Activated naive CD8-positive, alpha-beta T cell treated with anti-CD3 and anti-CD28 coated beads, Interleukin-2, amount 10 ng/mL, durations not matched to agents 7 days and 5 days (primary cell): ENCODE results near the gene RSPH1. TPM values are rescaled to one million over a fixed set of nuclear protein-coding genes. Genes with fewer than 3 reads are reported as not detected.
A peak's percentile ranks its signal among the peaks of the same experiment; 100 is the strongest.

Source experiments
- ATAC-seq: fragments of 150-1000 bp; cut with Tn5 transposase; one replicate; pipeline ENCODE4 v1.10.0; 2021; ENCODE audit warnings: low read depth, moderate library complexity
- POLR2A ChIA-PET: fragments of 350-600 bp; sonication (Branson Sonifier 250); formaldehyde crosslinking; loops from one replicate; lab custom pipeline; 2021; ENCODE audit warnings: antibody characterized with exemption; lab: Charles Lee
- DNase-seq: peaks from one replicate; pipeline ENCODE4 v3.0.0; 2021
- H3K27ac Mint-ChIP-seq: one replicate; pipeline ENCODE4 v1.8.0; 2022; ENCODE audit warnings: mild to moderate bottlenecking, mixed read lengths
- H3K27me3 Mint-ChIP-seq: one replicate; pipeline ENCODE4 v1.8.0; 2022; ENCODE audit warnings: mild to moderate bottlenecking, moderate library complexity, mixed read lengths
- H3K36me3 Mint-ChIP-seq: one replicate; pipeline ENCODE4 v1.8.0; 2021; ENCODE audit warnings: mild to moderate bottlenecking, mixed read lengths
- H3K4me1 Mint-ChIP-seq: one replicate; pipeline ENCODE4 v1.8.0; 2021; ENCODE audit warnings: mixed read lengths
- H3K4me3 Mint-ChIP-seq: one replicate; pipeline ENCODE4 v1.8.0; 2022; ENCODE audit warnings: mild to moderate bottlenecking, moderate library complexity, mixed read lengths
- H3K9me3 Mint-ChIP-seq: one replicate; pipeline ENCODE4 v1.8.0; 2021; ENCODE audit warnings: mixed read lengths
- total RNA-seq, 2 experiments: library from RNA; stranded (reverse); gene quantifications; one replicate each; pipeline ENCODE4 v1.2.3, GENCODE V29; 2021

The RSPH1 gene
- total RNA-seq, result not detected

GRCh38 chr21:42496120-42496838, at the start of gene RSPH1:
RSPH1 (minus strand) TSS chr21:42496224; CDS start chr21:42496186, 38 bp downstream.
- DNase-seq (peak; percentile 99), ATAC-seq (peak; percentile 97)
- Mint-ChIP-seq H3K9me3 (no peaks in the 10 kb centered on the region), H3K27me3 (peaks cover 6% of the 10 kb centered on the region), H3K4me1 (peaks cover 20% of the 10 kb centered on the region), H3K4me3 (peak within 1 kb of the TSS; percentile 94), H3K36me3 (no peaks in the 10 kb centered on the region), H3K27ac (peak within 1 kb of the TSS; percentile 84)
- POLR2A ChIA-PET, result interaction anchor here (1.1 to 1.4 kb wide), 3 partner anchors 18 to 31 kb away, joined by 3 to 4 read pairs (median 4); partner anchors contain the start of gene SLC37A1

GRCh38 chr21:42545745-42546144, 49.7 kb upstream of the RSPH1 start:
- H3K36me3 Mint-ChIP-seq, result peaks cover 21% of the 10 kb centered on the region
- ATAC-seq, result no peak
- no peak overlapping the region for H3K4me3 Mint-ChIP-seq
- no peak overlapping the region for H3K27ac Mint-ChIP-seq
- H3K4me1 Mint-ChIP-seq, result peaks cover 9% of the 10 kb centered on the region
- no peak for DNase-seq
- POLR2A ChIA-PET, result no interaction called here
- no peaks in the 10 kb centered on the region for H3K9me3 Mint-ChIP-seq
- H3K27me3 Mint-ChIP-seq, result no peaks in the 10 kb centered on the region

- peaks cover 9% of the 10 kb centered on the region for H3K4me1 Mint-ChIP-seq
- H3K36me3 Mint-ChIP-seq, result peaks cover 20% of the 10 kb centered on the region
- H3K4me3 Mint-ChIP-seq, result no peak overlapping the region
- H3K9me3 Mint-ChIP-seq, result no peaks in the 10 kb centered on the region
- POLR2A ChIA-PET, result interaction anchor here (0.9 kb wide), 1 partner anchor 18 kb away, joined by 3 read pairs; no protein-coding TSS in a partner anchor
- DNase-seq (no peak), ATAC-seq (peak; percentile 42)
- no peaks in the 10 kb centered on the region for H3K27me3 Mint-ChIP-seq
- H3K27ac Mint-ChIP-seq, result peak overlapping the region; percentile 45
Measured at GRCh38 chr21:42545317-42545716, 49.3 kb upstream of the RSPH1 start.

- no peak overlapping the region for H3K4me3 Mint-ChIP-seq
- no peaks in the 10 kb centered on the region for H3K9me3 Mint-ChIP-seq
- no peak for DNase-seq
- no peak for ATAC-seq
- POLR2A ChIA-PET, result interaction anchor here (0.9 kb wide), 1 partner anchor 17 kb away, joined by 3 read pairs; no protein-coding TSS in a partner anchor
- H3K4me1 Mint-ChIP-seq, result peaks cover 9% of the 10 kb centered on the region
- peaks cover 17% of the 10 kb centered on the region for H3K36me3 Mint-ChIP-seq
- H3K27ac Mint-ChIP-seq, result peak overlapping the region; percentile 24
- H3K27me3 Mint-ChIP-seq, result no peaks in the 10 kb centered on the region
Measured at GRCh38 chr21:42544544-42544943, 48.5 kb upstream of the RSPH1 start.

GRCh38 chr21:42543106-42543847, 47.3 kb upstream of the RSPH1 start:
- no peak overlapping the region for H3K27ac Mint-ChIP-seq
- H3K36me3 Mint-ChIP-seq, result peaks cover 12% of the 10 kb centered on the region
- no peaks in the 10 kb centered on the region for H3K27me3 Mint-ChIP-seq
- H3K9me3 Mint-ChIP-seq, result no peaks in the 10 kb centered on the region
- H3K4me3 Mint-ChIP-seq, result no peak overlapping the region
- DNase-seq (no peak), ATAC-seq (no peak)
- peaks cover 10% of the 10 kb centered on the region for H3K4me1 Mint-ChIP-seq
- POLR2A ChIA-PET, result no interaction called here

GRCh38 chr21:42542596-42542995, 46.6 kb upstream of the RSPH1 start:
- no peak overlapping the region for H3K4me3 Mint-ChIP-seq
- H3K27ac Mint-ChIP-seq, result no peak overlapping the region
- DNase-seq, result no peak
- no peak for ATAC-seq
- no peaks in the 10 kb centered on the region for H3K27me3 Mint-ChIP-seq
- H3K4me1 Mint-ChIP-seq, result peaks cover 11% of the 10 kb centered on the region
- H3K9me3 Mint-ChIP-seq, result no peaks in the 10 kb centered on the region
- peaks cover 12% of the 10 kb centered on the region for H3K36me3 Mint-ChIP-seq
- POLR2A ChIA-PET, result no interaction called here

- Mint-ChIP-seq H3K4me1 (peaks cover 11% of the 10 kb centered on the region), H3K27me3 (no peaks in the 10 kb centered on the region), H3K4me3 (no peak overlapping the region), H3K9me3 (no peaks in the 10 kb centered on the region), H3K27ac (no peak overlapping the region), H3K36me3 (peaks cover 12% of the 10 kb centered on the region)
- no peak for DNase-seq
- POLR2A ChIA-PET, result no interaction called here
- ATAC-seq, result no peak
Measured at GRCh38 chr21:42542196-42542595, 46.2 kb upstream of the RSPH1 start.

GRCh38 chr21:42541618-42542017, 45.6 kb upstream of the RSPH1 start:
- ATAC-seq, result no peak
- Mint-ChIP-seq H3K4me1 (peaks cover 11% of the 10 kb centered on the region), H3K36me3 (peaks cover 12% of the 10 kb centered on the region), H3K9me3 (no peaks in the 10 kb centered on the region), H3K27ac (no peak overlapping the region), H3K27me3 (no peaks in the 10 kb centered on the region), H3K4me3 (no peak overlapping the region)
- DNase-seq, result no peak
- POLR2A ChIA-PET, result no interaction called here

GRCh38 chr21:42541174-42541573, 45.1 kb upstream of the RSPH1 start:
- POLR2A ChIA-PET, result no interaction called here
- Mint-ChIP-seq H3K27ac (no peak overlapping the region), H3K4me1 (peaks cover 9% of the 10 kb centered on the region), H3K4me3 (no peak overlapping the region), H3K27me3 (no peaks in the 10 kb centered on the region), H3K36me3 (peaks cover 12% of the 10 kb centered on the region), H3K9me3 (no peaks in the 10 kb centered on the region)
- ATAC-seq (no peak), DNase-seq (no peak)

GRCh38 chr21:42540396-42540795, 44.4 kb upstream of the RSPH1 start:
- Mint-ChIP-seq H3K27ac (no peak overlapping the region), H3K4me1 (peaks cover 8% of the 10 kb centered on the region), H3K36me3 (peaks cover 11% of the 10 kb centered on the region), H3K4me3 (no peak overlapping the region), H3K9me3 (no peaks in the 10 kb centered on the region), H3K27me3 (no peaks in the 10 kb centered on the region)
- DNase-seq (no peak), ATAC-seq (no peak)
- POLR2A ChIA-PET, result no interaction called here

- Mint-ChIP-seq H3K4me3 (no peak overlapping the region), H3K27ac (no peak overlapping the region), H3K4me1 (peaks cover 4% of the 10 kb centered on the region), H3K27me3 (no peaks in the 10 kb centered on the region), H3K9me3 (no peaks in the 10 kb centered on the region), H3K36me3 (peaks cover 7% of the 10 kb centered on the region)
- DNase-seq (no peak), ATAC-seq (no peak)
- POLR2A ChIA-PET, result no interaction called here
Measured at GRCh38 chr21:42539931-42540343, 43.9 kb upstream of the RSPH1 start.

GRCh38 chr21:42539342-42539741, 43.3 kb upstream of the RSPH1 start:
- H3K4me1 Mint-ChIP-seq, result peaks cover 5% of the 10 kb centered on the region
- no peaks in the 10 kb centered on the region for H3K9me3 Mint-ChIP-seq
- ATAC-seq (no peak), DNase-seq (no peak)
- peaks cover 4% of the 10 kb centered on the region for H3K36me3 Mint-ChIP-seq
- no peak overlapping the region for H3K4me3 Mint-ChIP-seq
- no peaks in the 10 kb centered on the region for H3K27me3 Mint-ChIP-seq
- no peak overlapping the region for H3K27ac Mint-ChIP-seq
- POLR2A ChIA-PET, result no interaction called here

GRCh38 chr21:42538479-42539275, 42.7 kb upstream of the RSPH1 start:
- no peak for DNase-seq
- ATAC-seq, result no peak
- POLR2A ChIA-PET, result interaction anchor here (3.0 kb wide), 1 partner anchor 72 kb away, joined by 8 read pairs; no protein-coding TSS in a partner anchor
- Mint-ChIP-seq H3K27me3 (no peaks in the 10 kb centered on the region), H3K4me1 (peaks cover 9% of the 10 kb centered on the region), H3K36me3 (peaks cover 2% of the 10 kb centered on the region), H3K4me3 (no peak overlapping the region), H3K27ac (no peak overlapping the region), H3K9me3 (no peaks in the 10 kb centered on the region)
